Muscle of arm (tissue), 12 donors: Measurements from ENCODE around the gene OPN1MW2. TPM values are rescaled to one million over a fixed set of nuclear protein-coding genes. Genes with fewer than 3 reads are reported as not detected.
"Not testable (repeated sequence)": the region's sequence is repeated elsewhere in the genome, so short reads cannot be mapped to it uniquely, and the experiment has no call there.

ENCODE experiments used
- DNase-seq: peaks from one replicate; pipeline ENCODE4 v3.0.0-alpha.2; 2013
- polyA plus RNA-seq, 12 donors: library from polyadenylated mRNA; unstranded; fragments of 120-200 nt; gene quantifications; one replicate each; pipeline ENCODE4 v1.2.1, GENCODE V29; 2013; ENCODE audit not compliant: insufficient read length in 12 of 12

Gene OPN1MW2
- polyA plus RNA-seq, 12 donors = not detected

DNA sequence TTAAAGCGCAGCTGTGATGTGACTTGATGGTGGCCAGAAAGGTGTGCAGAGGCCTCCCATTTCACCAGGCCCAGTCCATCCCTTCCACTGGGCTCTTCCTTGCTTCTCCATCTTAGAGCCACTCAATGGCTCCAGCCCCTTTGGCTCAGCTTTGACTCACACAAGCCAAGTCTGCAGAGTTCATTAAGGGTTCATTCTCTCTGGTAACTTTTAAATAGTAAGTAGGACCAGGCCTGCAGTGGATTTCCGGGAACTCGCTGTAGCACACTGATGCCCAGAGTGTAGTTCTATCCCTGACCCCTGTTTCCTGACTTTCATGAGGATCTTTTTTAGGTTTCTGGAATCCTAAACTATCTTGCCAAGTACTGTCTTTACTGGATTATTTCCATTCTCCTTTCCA, 49.7 kb downstream of the OPN1MW2 start:
- DNase-seq = not testable (repeated sequence)

Other genes with a start within 250 kb of the OPN1MW2 start
- gene HCFC1, start 247.9 kb upstream of the OPN1MW2 start, polyA plus RNA-seq = 100 to 1,000 TPM in 1 of 12 donors, 10 to 100 TPM in 11; 24.3 to 129 (median 31.2) TPM
- 1 to 10 TPM in 10 of 12 donors, not detected in 2; 2.7 to 7.0 (median 4.8) TPM for gene TMEM187, start 247.0 kb upstream of the OPN1MW2 start, polyA plus RNA-seq
- 10 to 100 TPM in 11 of 12 donors, not detected in 1; 27.7 to 48.5 (median 39.2) TPM for gene IRAK1, start 199.9 kb upstream of the OPN1MW2 start, polyA plus RNA-seq
- 10 to 100 TPM in 11 of 12 donors, not detected in 1; 16.5 to 30.0 (median 19.2) TPM for gene MECP2, start 122.0 kb upstream of the OPN1MW2 start, polyA plus RNA-seq
- gene OPN1LW, start 75.5 kb upstream of the OPN1MW2 start, polyA plus RNA-seq = not detected
- not detected for gene OPN1MW, start 37.2 kb upstream of the OPN1MW2 start, polyA plus RNA-seq
- gene OPN1MW3, start 37.8 kb downstream of the OPN1MW2 start, polyA plus RNA-seq = not detected
- gene TEX28, start 75.4 kb downstream of the OPN1MW2 start, polyA plus RNA-seq = not detected
- gene TKTL1, start 76.0 kb downstream of the OPN1MW2 start, polyA plus RNA-seq = under 1 TPM in 10 of 12 donors, not detected in 2; 0.08 to 0.63 (median 0.35) TPM
- 100 to 1,000 TPM in 11 of 12 donors, 10 to 100 TPM in 1; 54.4 to 509 (median 215) TPM for gene FLNA, start 154.9 kb downstream of the OPN1MW2 start, polyA plus RNA-seq
- gene EMD, start 159.5 kb downstream of the OPN1MW2 start, polyA plus RNA-seq = 100 to 1,000 TPM in 1 of 12 donors, 10 to 100 TPM in 10, not detected in 1; 36.2 to 121 (median 46.3) TPM
- 1,000 to 10,000 TPM; 1,129 to 5,997 (median 5,399) TPM for gene RPL10, start 178.6 kb downstream of the OPN1MW2 start, polyA plus RNA-seq
- gene DNASE1L1, start 189.5 kb downstream of the OPN1MW2 start, polyA plus RNA-seq = 10 to 100 TPM in 11 of 12 donors, not detected in 1; 14.4 to 51.4 (median 34.6) TPM
- 10 to 100 TPM in 11 of 12 donors, not detected in 1; 20.0 to 36.3 (median 25.5) TPM for gene TAFAZZIN, start 191.8 kb downstream of the OPN1MW2 start, polyA plus RNA-seq
- 10 to 100 TPM in 11 of 12 donors, not detected in 1; 53.5 to 75.1 (median 59.0) TPM for gene ATP6AP1, start 208.9 kb downstream of the OPN1MW2 start, polyA plus RNA-seq
- gene GDI1, start 217.4 kb downstream of the OPN1MW2 start, polyA plus RNA-seq = 100 to 1,000 TPM in 2 of 12 donors, 10 to 100 TPM in 9, not detected in 1; 70.4 to 137 (median 83.8) TPM
- 10 to 100 TPM in 11 of 12 donors, not detected in 1; 47.6 to 88.9 (median 54.2) TPM for gene FAM50A, start 224.4 kb downstream of the OPN1MW2 start, polyA plus RNA-seq
- 10 to 100 TPM in 10 of 12 donors, 1 to 10 TPM in 1, not detected in 1; 6.7 to 67.7 (median 38.3) TPM for gene PLXNA3, start 238.5 kb downstream of the OPN1MW2 start, polyA plus RNA-seq